NT2/D1 (cell line): ENCODE results near the gene NDUFS6.
"Not testable (repeated sequence)": the region's sequence is repeated elsewhere in the genome, so short reads cannot be mapped to it uniquely, and the experiment has no call there.

Experiments
- DNase-seq: peaks from one replicate; pipeline ENCODE4 v3.0.0-alpha.2; 2011; ENCODE audit warnings: low read depth, low spot score
- H3K27me3 ChIP-seq: 2 replicates; pipeline ENCODE4 v1.6.0; 2011; ENCODE audit warnings: mild to moderate bottlenecking; ENCODE audit not compliant: insufficient read length, insufficient read depth
- H3K36me3 ChIP-seq: 2 replicates; pipeline ENCODE4 v1.6.1; 2011; ENCODE audit warnings: mild to moderate bottlenecking, low read length, mixed read lengths; ENCODE audit not compliant: insufficient read depth, insufficient read length
- H3K4me1 ChIP-seq: 2 replicates; pipeline ENCODE4 v1.5.1; 2011; ENCODE audit not compliant: insufficient read depth, insufficient read length
- H3K4me3 ChIP-seq: 2 replicates; pipeline ENCODE4 v1.5.1; 2011; ENCODE audit warnings: low read depth; ENCODE audit not compliant: insufficient read length
- H3K9ac ChIP-seq: 2 replicates; pipeline ENCODE4 v1.6.0; 2011; ENCODE audit warnings: low read depth; ENCODE audit not compliant: insufficient read length
- H3K9me3 ChIP-seq: 2 replicates; pipeline ENCODE4 v1.5.1; 2011; ENCODE audit warnings: mild to moderate bottlenecking, low read length; ENCODE audit not compliant: insufficient read depth
- SUZ12 ChIP-seq: IDR thresholded peaks from 2 replicates; pipeline ENCODE4 v1.6.1; 2011; ENCODE audit not compliant: insufficient read length, insufficient read depth; ENCODE audit errors: extremely low read depth
- YY1 ChIP-seq: IDR thresholded peaks from 2 replicates; pipeline ENCODE4 v1.6.1; 2011; ENCODE audit not compliant: insufficient read length, insufficient read depth
- ZNF274 ChIP-seq: IDR thresholded peaks from 2 replicates; pipeline ENCODE4 v1.6.1; 2011; ENCODE audit warnings: mild to moderate bottlenecking, low read depth, low read length

Gene NDUFS6

DNA sequence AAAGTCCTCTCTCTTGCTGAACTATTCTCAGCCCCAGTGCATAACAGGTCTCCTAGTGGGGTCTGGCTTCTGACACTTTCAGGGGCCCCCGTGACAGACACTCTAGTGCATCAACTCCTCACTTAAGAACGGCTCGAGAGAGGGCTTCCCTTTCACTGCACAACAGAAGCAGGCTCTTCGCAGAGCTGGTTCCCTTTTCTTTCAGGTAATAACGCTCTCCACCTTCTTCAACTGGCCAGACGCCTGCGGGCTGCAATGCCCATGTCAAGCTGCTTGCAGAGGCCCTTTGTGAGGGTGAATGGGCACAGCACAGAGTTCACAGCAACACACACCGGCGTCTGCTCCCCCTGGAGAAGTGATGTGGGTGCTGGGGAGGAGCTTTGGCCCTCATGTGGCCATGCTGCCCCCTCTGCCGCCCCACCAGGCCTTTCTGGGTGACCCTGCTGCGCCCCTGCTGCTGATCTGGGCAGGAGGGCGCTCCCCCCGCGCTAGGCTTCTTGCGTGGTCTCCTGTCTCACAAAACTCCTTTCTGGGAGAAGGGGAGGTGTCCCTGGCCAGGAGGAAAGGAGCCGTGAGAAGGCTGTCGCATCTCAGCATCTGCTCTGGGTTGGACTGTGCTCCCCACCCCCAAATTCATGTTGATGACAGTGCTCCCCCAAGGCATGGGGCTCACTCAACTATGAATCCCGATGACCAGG is 4.0 kb upstream of the NDUFS6 start:
- DNase-seq: no peak
- Histone ChIP-seq H3K9me3 (no peaks in the 10 kb centered on the region), H3K4me3 (no peak overlapping the region), H3K4me1 (peaks cover 11% of the 10 kb centered on the region), H3K36me3 (peaks cover 44% of the 10 kb centered on the region), H3K27me3 (no peaks in the 10 kb centered on the region), H3K9ac (no peak overlapping the region)
- TF ChIP-seq SUZ12 (no peak), YY1 (no peak), ZNF274 (no peak)

DNA sequence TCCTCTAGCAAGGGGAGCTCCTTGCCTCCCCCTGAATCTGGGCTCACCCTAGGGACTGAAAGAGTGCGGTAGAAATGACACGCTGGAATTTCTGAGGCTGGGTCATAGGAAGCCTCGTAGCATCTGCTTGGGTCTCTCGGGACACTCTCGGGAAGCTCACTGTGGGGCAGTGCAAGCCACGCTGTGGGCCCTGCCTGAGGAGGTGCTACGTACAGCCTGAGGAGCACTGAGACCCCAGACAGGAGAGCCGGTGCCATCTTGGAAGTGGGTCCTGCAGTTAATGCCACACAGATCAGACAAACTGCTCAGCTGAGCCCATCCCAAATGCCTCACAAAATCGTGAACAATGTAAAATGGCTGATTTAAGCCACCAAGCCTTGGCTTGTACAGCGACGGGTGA is 3.4 kb upstream of the NDUFS6 start:
- Histone ChIP-seq H3K9me3 (no peaks in the 10 kb centered on the region), H3K9ac (no peak overlapping the region), H3K27me3 (no peaks in the 10 kb centered on the region), H3K4me3 (no peak overlapping the region), H3K36me3 (peaks cover 49% of the 10 kb centered on the region), H3K4me1 (peaks cover 11% of the 10 kb centered on the region)
- no peak for DNase-seq
- no peak for TF ChIP-seq ZNF274
- TF ChIP-seq YY1: no peak
- no peak for TF ChIP-seq SUZ12

DNA sequence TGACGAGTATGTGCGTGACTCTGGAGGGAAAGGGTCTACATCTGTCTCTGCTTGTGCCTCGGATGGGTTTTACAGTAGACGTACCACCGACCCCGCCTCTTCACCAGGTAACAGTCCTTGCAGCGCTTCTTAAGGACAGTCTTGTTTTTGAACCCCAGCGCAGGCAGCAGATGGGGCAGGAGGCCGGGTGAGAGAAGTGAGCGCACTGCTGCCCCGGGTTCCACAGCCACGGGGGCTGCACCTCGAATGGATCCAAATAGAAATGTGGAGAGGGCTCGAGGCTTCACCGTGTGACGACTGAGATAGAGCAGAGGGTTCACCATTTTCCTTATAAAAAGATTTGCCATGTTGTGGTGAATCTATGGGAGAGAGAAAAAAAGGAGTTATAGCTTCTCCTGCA is 2.6 kb upstream of the NDUFS6 start:
- not testable (repeated sequence) for H3K9me3 ChIP-seq, H3K27me3 ChIP-seq, DNase-seq
- Histone ChIP-seq H3K9ac (peak overlapping the region; percentile 82), H3K4me3 (peak overlapping the region; percentile 94), H3K36me3 (peaks cover 53% of the 10 kb centered on the region), H3K4me1 (peaks cover 11% of the 10 kb centered on the region)

DNA sequence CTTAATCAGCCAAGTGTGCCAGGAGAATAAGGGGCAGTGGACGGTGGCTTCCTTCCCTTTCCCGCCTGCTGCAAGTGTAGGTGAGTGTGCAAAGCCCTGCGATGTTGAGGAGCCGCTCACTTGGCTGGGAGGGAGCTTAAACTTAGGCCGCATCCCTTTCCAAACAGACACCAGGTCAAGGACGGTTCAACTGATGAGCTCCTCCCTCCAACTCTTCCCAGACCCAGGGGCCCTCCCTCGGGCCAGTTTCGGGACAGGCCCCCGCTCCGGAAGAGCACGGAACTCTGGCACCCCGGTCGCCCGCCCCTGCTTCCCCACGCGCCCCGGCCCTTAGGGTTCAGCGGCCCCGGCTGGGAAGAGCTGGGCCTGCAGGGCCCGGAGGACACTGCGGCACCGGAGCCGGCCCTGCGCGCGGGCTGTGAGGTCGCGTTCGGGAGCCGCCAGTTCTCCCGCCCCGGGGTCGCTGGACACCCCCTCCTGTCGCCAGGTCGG is 2.1 kb upstream of the NDUFS6 start:
- H3K36me3 ChIP-seq: peaks cover 57% of the 10 kb centered on the region
- no peaks in the 10 kb centered on the region for H3K9me3 ChIP-seq
- H3K4me1 ChIP-seq: peaks cover 11% of the 10 kb centered on the region
- no peak for DNase-seq
- H3K9ac ChIP-seq: peak overlapping the region; percentile 82
- no peak for TF ChIP-seq ZNF274
- TF ChIP-seq YY1: no peak
- no peak for TF ChIP-seq SUZ12
- no peaks in the 10 kb centered on the region for H3K27me3 ChIP-seq
- peak overlapping the region; percentile 94 for H3K4me3 ChIP-seq

DNA sequence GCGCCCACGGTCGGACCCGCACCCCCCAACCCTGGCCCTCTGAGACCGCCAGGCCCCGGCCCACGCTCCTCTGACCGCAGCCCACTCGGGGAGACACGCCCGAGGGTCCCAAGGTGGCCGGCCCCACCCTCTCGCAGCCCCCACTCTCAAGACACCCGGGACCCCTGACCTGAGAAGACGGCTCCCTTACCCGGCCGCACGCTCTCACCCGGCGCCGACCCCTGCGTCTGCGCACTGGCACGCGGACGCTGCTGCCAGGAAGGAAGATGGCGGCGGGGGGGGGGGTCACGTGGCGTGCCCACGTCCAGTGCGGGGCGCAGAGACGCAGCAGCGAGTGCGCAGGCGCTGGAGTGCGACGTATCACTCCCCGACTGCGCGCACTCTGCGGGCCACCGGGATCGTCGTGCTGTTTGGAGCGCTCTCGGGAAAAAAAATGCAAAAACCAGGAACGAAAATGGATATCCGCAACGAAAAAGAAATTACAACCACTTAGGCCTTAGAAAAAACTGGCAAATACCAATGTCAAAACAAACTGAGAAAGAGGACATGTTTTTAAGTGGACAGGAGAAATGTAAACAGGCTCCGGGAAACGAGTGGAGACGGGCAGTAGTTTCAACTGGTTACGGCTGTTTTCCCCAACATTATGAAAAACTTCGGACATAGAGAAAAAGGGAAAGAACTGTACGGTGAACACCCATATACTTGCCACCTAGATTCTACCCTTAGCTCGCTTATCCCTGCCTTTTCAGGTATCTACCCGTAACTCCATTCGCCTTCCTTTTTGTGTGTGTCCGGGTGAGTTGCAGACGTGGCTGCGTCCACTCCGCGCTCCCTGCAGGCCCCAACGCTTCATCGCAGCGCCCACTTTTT is 1.4 kb upstream of the NDUFS6 start, which contains the start of gene MRPL36:
TSS of gene MRPL36 (minus strand) at position 236 of the 870 bp plus-strand sequence. CDS start 902 bp downstream, outside the sequence.
- Histone ChIP-seq H3K9ac (peak within 1 kb of the TSS; percentile 87), H3K4me3 (peak within 1 kb of the TSS; percentile 94), H3K36me3 (peaks cover 61% of the 10 kb centered on the region), H3K4me1 (peaks cover 11% of the 10 kb centered on the region), H3K9me3 (no peaks in the 10 kb centered on the region), H3K27me3 (no peaks in the 10 kb centered on the region)
- DNase-seq: peak; percentile 81
- no peak for TF ChIP-seq ZNF274
- peak; percentile 87 for TF ChIP-seq YY1

DNA sequence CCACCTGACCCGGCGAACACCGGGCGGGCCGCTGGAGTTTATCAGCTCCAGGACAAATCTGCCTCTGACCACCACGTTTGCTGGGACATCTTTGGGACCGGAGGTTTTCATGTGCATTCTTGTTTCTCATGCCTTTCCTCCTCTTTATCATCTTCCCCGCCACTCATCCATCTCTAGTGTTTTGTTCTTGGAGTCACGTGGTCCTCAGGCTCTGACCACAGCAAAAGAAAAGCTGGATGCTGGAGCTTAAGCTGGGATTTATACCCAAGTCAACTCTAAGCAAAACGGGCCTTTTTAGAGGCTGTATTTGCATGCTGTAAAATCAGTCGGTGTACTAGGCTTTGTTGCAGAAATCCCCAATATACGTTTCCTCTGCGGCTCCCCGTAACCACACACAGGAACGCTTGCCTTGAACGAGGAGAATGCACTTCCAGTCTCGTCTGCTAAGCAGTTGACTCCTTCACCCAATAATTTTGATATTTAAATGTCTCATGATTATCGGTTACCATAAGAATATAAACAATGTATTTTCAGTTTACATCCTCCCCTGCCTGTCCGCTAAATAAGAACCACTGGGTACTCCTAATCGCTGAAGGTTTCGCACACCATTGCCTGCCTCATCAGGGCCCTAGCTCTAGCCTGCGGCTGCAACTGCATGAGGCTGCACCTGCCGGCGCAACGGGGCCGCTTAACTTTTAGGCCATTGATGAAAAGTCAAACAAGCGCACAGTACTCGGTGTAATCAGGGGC is 560 bp upstream of the NDUFS6 start:
- H3K27me3 ChIP-seq: no peaks in the 10 kb centered on the region
- H3K9ac ChIP-seq: peak overlapping the region; percentile 87
- TF ChIP-seq SUZ12: no peak
- no peak for TF ChIP-seq YY1
- no peak for TF ChIP-seq ZNF274
- peaks cover 67% of the 10 kb centered on the region for H3K36me3 ChIP-seq
- H3K4me1 ChIP-seq: peaks cover 8% of the 10 kb centered on the region
- H3K9me3 ChIP-seq: no peaks in the 10 kb centered on the region
- H3K4me3 ChIP-seq: peak overlapping the region; percentile 94
- no peak for DNase-seq

DNA sequence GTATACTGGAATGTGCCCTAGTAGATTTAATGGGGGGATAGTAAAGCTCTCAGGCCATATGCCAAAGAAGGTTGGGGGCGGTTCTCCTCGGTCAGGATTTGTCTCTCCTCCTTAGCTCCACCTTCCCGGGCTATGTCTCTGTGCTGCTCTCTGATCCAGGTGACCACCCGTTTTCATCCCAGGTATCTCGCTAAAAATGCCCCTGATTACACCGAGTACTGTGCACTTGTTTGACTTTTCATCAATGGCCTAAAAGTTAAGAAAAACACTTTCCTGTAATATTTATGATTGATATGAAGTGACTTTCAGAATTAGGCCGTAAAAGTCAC is 724 bp downstream of the NDUFS6 start:
- DNase-seq: no peak
- H3K27me3 ChIP-seq: no peaks in the 10 kb centered on the region
- H3K36me3 ChIP-seq: peaks cover 67% of the 10 kb centered on the region
- peaks cover 7% of the 10 kb centered on the region for H3K4me1 ChIP-seq
- H3K9me3 ChIP-seq: no peaks in the 10 kb centered on the region
- H3K4me3 ChIP-seq: peak overlapping the region; percentile 94
- TF ChIP-seq ZNF274 (no peak), YY1 (no peak), SUZ12 (no peak)
- peak overlapping the region; percentile 98 for H3K9ac ChIP-seq
